CD4-positive, alpha-beta T cell treated with Interleukin-12 subunit alpha and Interleukin-12 subunit beta, for 1 hour (primary cell): ENCODE data around the gene LRTM1.

Experiments
- DNase-seq: peaks from one replicate; pipeline ENCODE4 v3.0.0-alpha.2; 2020

The LRTM1 gene

GRCh38 chr3:54928046-54928770 is at the start of gene LRTM1:
LRTM1 (minus strand) TSS chr3:54928059; CDS start chr3:54927911, 148 bp downstream.
- DNase-seq, result no peak

GRCh38 chr3:54977439-54977838 is 49.6 kb upstream of the LRTM1 start:
- no peak for DNase-seq

GRCh38 chr3:54970895-54971294 is 43.0 kb upstream of the LRTM1 start:
- DNase-seq, result no peak

DNA sequence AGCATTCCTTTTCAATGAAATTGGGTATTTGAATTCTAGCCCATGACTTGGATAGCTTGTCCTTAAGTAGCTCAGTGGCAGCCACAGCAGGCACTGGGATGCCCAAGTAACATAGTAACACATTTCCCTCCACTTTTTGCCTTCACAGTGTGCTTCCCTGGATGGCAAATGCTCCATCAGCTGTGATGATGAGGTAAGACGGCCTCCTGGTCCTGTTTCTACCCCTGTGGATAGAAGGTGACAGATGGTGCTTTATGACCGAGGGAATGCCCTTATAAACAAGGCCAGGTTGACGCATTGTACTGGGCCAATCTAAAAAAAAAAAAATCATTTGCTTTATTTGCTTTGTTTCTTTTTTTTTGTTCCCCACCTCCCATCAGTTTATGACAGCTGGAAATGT is 41.8 kb upstream of the LRTM1 start:
- DNase-seq, result no peak

- DNase-seq, result no peak
These were observed 40.8 kb upstream of the LRTM1 start for GRCh38 chr3:54968546-54969172.

DNA sequence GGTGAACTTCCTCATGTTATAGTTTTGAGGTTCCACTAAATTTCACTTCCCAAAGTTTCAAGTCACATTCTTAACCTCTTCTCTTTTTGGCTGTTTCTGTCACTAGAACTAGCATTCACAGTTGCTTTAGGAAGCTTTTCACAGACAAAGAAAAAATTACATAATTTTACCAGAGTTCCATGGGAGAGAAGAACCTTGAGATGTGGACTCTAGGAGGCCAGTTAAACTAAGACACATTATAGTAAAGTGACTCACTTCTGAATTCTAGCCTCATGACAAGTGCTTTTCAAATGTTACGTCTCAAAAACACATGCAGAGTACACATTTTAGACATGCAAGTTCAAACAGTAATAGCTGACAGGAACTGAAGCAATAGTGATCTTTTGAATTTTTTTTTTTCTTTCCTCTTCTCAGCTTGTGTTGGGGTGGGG is 39.9 kb upstream of the LRTM1 start:
- DNase-seq, result no peak

- no peak for DNase-seq
These were observed 39.1 kb upstream of the LRTM1 start for GRCh38 chr3:54966979-54967378.

DNA sequence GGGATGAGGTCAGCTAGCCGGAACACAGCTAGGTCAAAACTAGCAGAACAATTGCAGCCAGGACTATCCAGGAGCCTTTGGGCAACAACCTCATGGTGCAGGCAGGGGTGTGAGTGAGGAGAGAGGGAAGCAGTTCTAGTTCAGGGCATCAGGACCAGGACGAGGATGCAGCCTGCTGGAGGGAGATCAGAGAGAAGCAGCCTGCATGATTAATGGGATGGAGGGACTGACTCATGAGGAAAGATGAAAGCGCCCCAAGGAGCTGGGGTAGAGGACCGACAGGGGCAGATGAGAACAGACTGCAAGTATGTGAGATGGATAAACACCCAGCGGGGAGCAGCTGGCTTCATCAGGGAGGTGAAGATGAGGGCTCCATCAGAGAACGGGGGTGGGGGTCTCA is 37.9 kb upstream of the LRTM1 start:
- no peak for DNase-seq

DNA sequence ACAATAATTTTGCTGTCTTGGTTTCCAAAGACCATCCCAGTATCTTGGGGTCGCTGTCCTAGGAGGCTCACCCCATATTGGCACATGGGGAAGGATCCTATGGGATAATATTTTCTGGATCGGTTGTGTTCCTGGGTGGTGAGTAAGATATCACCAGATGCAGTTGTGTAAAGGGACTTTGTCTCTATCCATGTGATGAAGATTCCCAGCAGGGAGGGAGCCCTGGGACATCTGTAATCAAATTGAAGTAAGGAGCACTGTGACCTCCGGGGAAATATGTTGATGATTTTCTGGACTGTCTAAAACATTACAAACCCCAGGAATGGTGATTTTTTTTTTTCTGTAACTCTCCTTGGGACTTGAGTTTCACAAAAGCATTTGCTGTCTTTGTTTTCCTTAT is 36.2 kb upstream of the LRTM1 start:
- DNase-seq, result no peak

GRCh38 chr3:54963641-54964040 is 35.8 kb upstream of the LRTM1 start:
- no peak for DNase-seq

DNA sequence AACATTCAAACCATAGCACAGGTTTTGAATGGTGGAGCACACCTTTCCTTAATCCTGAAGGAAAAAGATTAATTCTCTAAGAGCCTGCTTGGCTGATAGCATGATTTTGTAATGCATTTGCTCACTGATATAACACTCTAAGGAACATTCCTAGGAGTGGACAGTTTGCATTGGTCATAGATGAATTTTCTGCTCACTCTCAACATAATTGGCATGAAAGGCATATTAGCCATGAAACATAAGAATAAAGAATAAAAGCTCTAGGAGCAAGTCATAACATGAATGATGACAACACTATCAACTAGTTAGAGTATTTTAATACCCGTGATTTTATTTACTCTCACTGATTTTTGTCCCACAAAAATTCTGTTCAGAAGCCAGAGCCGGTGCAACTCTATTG is 34.3 kb upstream of the LRTM1 start:
- no peak for DNase-seq

DNA sequence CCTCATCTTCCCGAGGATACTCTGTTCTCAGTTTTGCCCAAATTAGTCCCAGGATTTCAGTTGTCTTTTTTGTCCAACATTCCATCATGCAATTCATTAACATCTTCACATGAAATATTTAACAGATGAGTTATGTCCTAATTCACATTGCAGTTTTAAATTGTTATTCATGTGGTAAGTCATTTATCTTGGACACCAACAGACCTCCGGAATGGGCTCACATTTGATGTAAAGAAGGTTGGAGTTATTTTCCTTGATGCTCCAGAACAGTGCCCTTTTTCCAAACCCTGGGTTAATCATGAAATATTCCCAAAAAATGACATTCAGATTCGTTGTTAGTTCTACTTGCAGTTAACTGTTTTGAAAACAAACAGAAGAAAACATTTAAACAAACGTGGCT is 32.8 kb upstream of the LRTM1 start:
- DNase-seq, result no peak

- DNase-seq, result no peak
These were observed 32.2 kb upstream of the LRTM1 start for GRCh38 chr3:54960082-54960481.

- no peak for DNase-seq
These were observed 29.9 kb upstream of the LRTM1 start for GRCh38 chr3:54957711-54958110.

GRCh38 chr3:54955941-54956340 is 28.1 kb upstream of the LRTM1 start:
- DNase-seq, result no peak

GRCh38 chr3:54955496-54955895 is 27.6 kb upstream of the LRTM1 start:
- DNase-seq, result no peak

GRCh38 chr3:54954521-54954920 is 26.7 kb upstream of the LRTM1 start:
- no peak for DNase-seq

GRCh38 chr3:54954022-54954421 is 26.2 kb upstream of the LRTM1 start:
- no peak for DNase-seq

GRCh38 chr3:54951405-54951804 is 23.5 kb upstream of the LRTM1 start:
- no peak for DNase-seq

DNA sequence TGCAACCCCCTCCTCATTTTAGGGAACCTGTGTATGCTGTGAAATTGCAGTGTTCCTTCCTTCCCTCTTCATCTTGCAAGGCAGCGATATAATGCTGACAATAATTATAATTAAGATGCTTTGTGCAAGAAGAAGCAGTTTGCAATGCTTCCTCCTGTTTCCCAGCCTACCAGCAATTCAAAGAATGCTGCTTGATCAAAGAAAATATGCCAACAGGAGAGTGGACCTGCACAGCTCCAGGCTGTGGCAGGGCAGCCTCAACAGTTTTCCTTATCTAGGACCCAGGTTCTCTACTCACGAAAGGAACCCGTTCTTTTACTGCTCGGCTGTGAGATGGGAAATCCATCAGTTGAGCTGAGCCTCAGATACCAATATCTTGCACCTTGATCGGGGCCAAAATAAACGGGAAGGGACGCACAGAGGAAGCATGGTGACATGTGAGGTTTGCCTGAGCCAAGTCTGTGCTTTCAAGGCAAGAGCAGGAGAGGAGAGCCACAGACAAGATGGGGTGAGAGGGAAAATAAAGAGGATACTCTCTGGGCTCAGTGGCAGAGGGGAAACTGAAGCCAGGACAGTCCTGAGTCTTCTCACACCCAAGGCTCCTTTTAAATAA is 22.6 kb upstream of the LRTM1 start:
- DNase-seq, result no peak

GRCh38 chr3:54949491-54950044 is 21.7 kb upstream of the LRTM1 start:
- no peak for DNase-seq

DNA sequence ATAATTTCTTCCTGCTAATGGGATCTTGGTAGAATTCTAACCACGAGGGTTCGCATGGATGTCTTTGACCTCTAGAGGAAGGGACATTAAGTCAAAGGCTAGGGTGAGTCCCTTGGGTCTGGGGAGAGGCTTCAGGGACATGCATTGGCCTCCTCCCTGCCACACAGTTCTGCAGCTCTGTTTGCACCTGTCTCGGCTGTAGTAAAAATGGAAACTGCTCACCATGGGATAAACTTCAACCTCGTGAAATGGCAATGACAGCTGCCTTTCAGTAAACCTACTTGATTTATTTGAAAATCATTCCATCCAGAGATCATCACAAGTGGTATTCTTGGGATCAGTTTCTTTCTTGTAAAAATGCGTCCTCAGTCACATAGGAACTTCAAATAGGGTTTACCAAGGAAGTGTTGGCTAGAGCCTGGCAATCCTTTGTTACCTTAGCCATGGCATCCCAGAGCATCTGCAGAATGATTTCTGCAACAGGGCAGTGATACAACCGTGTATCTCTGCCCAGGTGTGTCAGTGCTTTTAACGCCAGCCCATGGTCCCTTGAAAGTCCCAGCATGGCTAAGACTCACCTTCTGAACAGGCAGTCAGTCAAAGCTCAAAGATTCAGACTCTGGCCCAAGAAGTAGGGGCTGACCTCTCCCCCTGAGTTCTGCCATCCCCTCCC is 14.0 kb upstream of the LRTM1 start:
- DNase-seq, result no peak

DNA sequence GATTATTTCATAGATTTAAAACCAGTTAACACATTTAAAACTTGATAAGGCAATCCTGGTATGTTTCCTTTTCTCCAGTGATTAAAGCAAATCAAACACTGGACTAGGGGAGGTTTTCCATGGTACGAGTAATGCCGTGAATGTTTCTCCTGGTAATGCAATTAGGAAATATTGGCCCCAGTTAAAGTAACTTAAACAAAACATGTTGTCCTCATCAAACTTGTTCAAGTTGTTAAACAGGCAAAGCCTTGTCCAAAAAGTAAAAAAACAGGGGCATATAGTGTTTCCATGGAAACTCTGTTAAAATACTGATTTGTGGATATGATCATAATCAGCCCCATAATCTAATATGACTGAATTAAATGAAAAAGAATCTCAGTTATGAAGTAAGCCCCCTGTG is 13.1 kb upstream of the LRTM1 start:
- DNase-seq, result no peak
